Measurements from ENCODE around the gene SMC2. TPM values are rescaled to one million over a fixed set of nuclear protein-coding genes. Genes with fewer than 3 reads are reported as not detected.

The SMC2 gene
- total and polyA plus RNA-seq, 2 donors from 2014 or later: 2.5 to 7.8 TPM

GRCh38 chr9:104075801-104076753 lies 18.0 kb upstream of the SMC2 start:
- Histone ChIP-seq H3K9me3 (ENCODE audit: control insufficient read depth in 2 of 3, insufficient read depth in 1 of 3, low read length in 3 of 3) (peaks cover 0 to 3% (median 2%) of the 10 kb centered on the region in 3 donors), H3K4me3 (ENCODE audit: low read length in 3 of 3) (no peak overlapping the region), H3K36me3 (ENCODE audit: control insufficient read depth in 2 of 3, insufficient read depth in 3 of 3, low read length in 3 of 3) (no peaks in the 10 kb centered on the region), H3K27me3 (ENCODE audit: control insufficient read depth, insufficient read depth, low read length) (no peaks in the 10 kb centered on the region), H3K4me1 (ENCODE audit: control insufficient read depth in 2 of 3, insufficient read depth in 2 of 3, low read depth in 1 of 3, low read length in 3 of 3) (no peaks in the 10 kb centered on the region), H3K9ac (ENCODE audit: low read length in 3 of 3) (no peak overlapping the region), H3K27ac (ENCODE audit: low read depth in 2 of 2, low read length in 2 of 2) (no peak overlapping the region)
- intact Hi-C loops (cut with DNase I): no loop called here
- no peak for TF ChIP-seq CTCF (IDR thresholded peaks at IDR 0.05; ENCODE audit: borderline replicate concordance, extremely low read depth, insufficient read depth)
- DNase-seq: no peak
- FAIRE-seq: no peak

- no peak for FAIRE-seq
These were observed 15.5 kb upstream of the SMC2 start for GRCh38 chr9:104078596-104078995.

GRCh38 chr9:104080983-104081382 lies 13.1 kb upstream of the SMC2 start:
- Histone ChIP-seq H3K9me3 (ENCODE audit: control insufficient read depth in 2 of 3, insufficient read depth in 1 of 3, low read length in 3 of 3) (peaks cover 0 to 6% (median 2%) of the 10 kb centered on the region in 3 donors), H3K27ac (ENCODE audit: low read depth in 2 of 2, low read length in 2 of 2) (no peak overlapping the region), H3K9ac (ENCODE audit: low read length in 3 of 3) (no peak overlapping the region), H3K4me1 (ENCODE audit: control insufficient read depth in 2 of 3, insufficient read depth in 2 of 3, low read depth in 1 of 3, low read length in 3 of 3) (no peaks in the 10 kb centered on the region), H3K27me3 (ENCODE audit: control insufficient read depth, insufficient read depth, low read length) (no peaks in the 10 kb centered on the region), H3K4me3 (ENCODE audit: low read length in 3 of 3) (no peak overlapping the region), H3K36me3 (ENCODE audit: control insufficient read depth in 2 of 3, insufficient read depth in 3 of 3, low read length in 3 of 3) (no peaks in the 10 kb centered on the region)
- TF ChIP-seq CTCF (IDR thresholded peaks at IDR 0.05; ENCODE audit: borderline replicate concordance, extremely low read depth, insufficient read depth): no peak
- intact Hi-C loops (cut with DNase I): no loop called here
- no peak for DNase-seq
- FAIRE-seq: no peak

More at GRCh38 chr9:104078596-104078995, 15.5 kb upstream of the SMC2 start:
- Histone ChIP-seq H3K4me3 (ENCODE audit: low read length in 3 of 3) (no peak overlapping the region), H3K4me1 (ENCODE audit: control insufficient read depth in 2 of 3, insufficient read depth in 2 of 3, low read depth in 1 of 3, low read length in 3 of 3) (no peaks in the 10 kb centered on the region), H3K36me3 (ENCODE audit: control insufficient read depth in 2 of 3, insufficient read depth in 3 of 3, low read length in 3 of 3) (no peaks in the 10 kb centered on the region), H3K27me3 (ENCODE audit: control insufficient read depth, insufficient read depth, low read length) (no peaks in the 10 kb centered on the region), H3K9me3 (ENCODE audit: control insufficient read depth in 2 of 3, insufficient read depth in 1 of 3, low read length in 3 of 3) (peaks cover 0 to 6% (median 2%) of the 10 kb centered on the region in 3 donors), H3K27ac (ENCODE audit: low read depth in 2 of 2, low read length in 2 of 2) (no peak overlapping the region), H3K9ac (ENCODE audit: low read length in 3 of 3) (no peak overlapping the region)
- intact Hi-C loops (cut with DNase I): no loop called here
- TF ChIP-seq CTCF (IDR thresholded peaks at IDR 0.05; ENCODE audit: borderline replicate concordance, extremely low read depth, insufficient read depth): no peak
- no peak for DNase-seq
